ENCODE data around the gene COQ8B. TPM values are rescaled to one million over a fixed set of nuclear protein-coding genes. Genes with fewer than 3 reads are reported as not detected.

The COQ8B gene
- total RNA-seq, 2 experiments from 2014 or later, result 23.2 to 24.0 TPM

DNA sequence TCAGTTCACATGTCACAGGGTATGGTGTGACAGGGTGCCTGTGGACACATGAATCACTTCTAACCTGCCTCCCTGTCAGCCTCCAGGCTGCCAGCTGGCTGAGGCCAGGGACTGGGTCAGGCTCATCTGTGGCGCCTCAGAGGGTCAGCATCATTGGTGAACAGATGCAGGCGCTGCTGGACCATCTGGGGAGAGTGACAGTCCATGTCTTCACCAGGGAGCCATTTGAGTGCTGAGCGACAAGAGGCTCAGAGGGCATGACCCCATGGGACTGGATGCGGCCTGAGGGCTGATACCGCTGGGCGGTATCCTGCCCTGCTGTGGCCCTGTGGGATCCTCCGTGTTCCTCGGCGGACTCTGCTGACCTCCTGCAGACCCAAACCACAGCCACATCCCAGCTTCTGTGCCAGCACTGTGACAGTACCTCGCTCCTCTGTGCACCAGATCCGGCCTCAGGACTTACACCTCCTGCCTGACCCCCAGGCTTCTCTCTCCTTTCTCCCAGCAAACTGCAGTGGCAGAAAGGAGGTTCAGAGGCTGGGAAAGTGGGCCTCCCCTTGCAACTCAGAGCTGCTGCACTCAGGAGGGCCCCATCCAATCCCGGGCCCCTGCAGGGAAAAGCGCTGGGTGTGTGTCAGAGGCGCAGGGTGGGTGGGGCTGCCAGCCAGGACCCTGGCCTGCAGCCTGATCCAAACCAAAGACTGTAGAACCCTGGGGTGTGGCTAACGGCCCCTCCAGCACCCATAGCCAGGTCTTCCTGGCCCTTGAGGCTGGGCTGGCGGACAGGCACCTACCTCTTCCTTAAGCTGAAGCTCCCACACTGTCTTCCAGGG, 23.4 kb upstream of the COQ8B start:
- Mint-ChIP-seq H3K4me3 (no peak overlapping the region), H3K4me1 (ENCODE audit: low read depth) (no peaks in the 10 kb centered on the region), H3K9me3 (no peaks in the 10 kb centered on the region), H3K27ac (no peak overlapping the region), H3K36me3 (ENCODE audit: low read depth) (peaks cover 7% of the 10 kb centered on the region), H3K27me3 (no peaks in the 10 kb centered on the region)
- ChIA-PET CTCF (interaction anchor here (0.7 to 1.0 kb wide), 2 partner anchors 79 to 404 kb away, joined by 3 read pairs; no protein-coding TSS in a partner anchor), POLR2A (interaction anchor here (2.1 kb wide), 1 partner anchor 17 kb away, joined by 4 read pairs; no protein-coding TSS in a partner anchor)
- intact Hi-C loops (cut with micrococcal nuclease), result no loop called here
- DNase-seq (no peak), ATAC-seq (no peak)
- TF ChIP-seq, protein P1, sequence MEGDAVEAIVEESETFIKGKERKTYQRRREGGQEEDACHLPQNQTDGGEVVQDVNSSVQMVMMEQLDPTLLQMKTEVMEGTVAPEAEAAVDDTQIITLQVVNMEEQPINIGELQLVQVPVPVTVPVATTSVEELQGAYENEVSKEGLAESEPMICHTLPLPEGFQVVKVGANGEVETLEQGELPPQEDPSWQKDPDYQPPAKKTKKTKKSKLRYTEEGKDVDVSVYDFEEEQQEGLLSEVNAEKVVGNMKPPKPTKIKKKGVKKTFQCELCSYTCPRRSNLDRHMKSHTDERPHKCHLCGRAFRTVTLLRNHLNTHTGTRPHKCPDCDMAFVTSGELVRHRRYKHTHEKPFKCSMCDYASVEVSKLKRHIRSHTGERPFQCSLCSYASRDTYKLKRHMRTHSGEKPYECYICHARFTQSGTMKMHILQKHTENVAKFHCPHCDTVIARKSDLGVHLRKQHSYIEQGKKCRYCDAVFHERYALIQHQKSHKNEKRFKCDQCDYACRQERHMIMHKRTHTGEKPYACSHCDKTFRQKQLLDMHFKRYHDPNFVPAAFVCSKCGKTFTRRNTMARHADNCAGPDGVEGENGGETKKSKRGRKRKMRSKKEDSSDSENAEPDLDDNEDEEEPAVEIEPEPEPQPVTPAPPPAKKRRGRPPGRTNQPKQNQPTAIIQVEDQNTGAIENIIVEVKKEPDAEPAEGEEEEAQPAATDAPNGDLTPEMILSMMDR (IDR thresholded peaks at IDR 0.05), result no peak

DNA sequence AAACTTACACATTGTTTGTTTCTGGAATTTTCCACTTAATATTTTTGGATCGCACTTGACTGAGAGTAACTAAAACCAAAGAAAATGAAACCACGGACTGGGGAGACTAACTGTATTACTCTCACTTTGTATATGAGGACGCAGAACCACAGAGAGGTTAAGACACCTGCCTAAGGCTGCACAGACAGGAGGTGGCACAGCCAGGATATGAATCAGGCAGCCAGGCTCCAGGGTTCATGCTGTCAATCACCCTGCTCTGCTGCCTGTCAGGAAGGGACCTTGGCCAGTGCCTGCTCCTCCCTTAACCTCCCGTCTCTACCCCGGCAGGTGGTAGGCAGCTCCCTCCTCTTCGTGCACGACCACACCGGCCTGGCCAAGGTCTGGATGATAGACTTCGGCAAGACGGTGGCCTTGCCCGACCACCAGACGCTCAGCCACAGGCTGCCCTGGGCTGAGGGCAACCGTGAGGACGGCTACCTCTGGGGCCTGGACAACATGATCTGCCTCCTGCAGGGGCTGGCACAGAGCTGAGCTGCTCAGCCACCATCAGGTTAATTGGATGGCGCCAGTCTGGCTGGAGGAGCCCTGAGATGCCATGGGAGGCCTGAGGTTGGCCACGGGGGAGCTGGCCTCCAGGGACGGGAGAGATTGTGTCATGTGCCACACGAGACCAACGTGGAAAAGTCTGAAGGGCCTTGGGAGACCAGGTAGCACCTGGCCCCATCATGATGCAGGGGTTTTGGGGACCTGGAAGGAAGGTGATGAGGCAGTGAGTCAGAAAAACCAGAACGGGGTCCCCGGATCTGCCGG, 22.5 kb upstream of the COQ8B start:
- Mint-ChIP-seq H3K4me1 (ENCODE audit: low read depth) (no peaks in the 10 kb centered on the region), H3K27ac (no peak overlapping the region), H3K9me3 (no peaks in the 10 kb centered on the region), H3K27me3 (no peaks in the 10 kb centered on the region), H3K36me3 (ENCODE audit: low read depth) (peaks cover 8% of the 10 kb centered on the region), H3K4me3 (no peak overlapping the region)
- DNase-seq (no peak), ATAC-seq (peak; percentile 71)
- TF ChIP-seq, protein P1 (IDR thresholded peaks at IDR 0.05), result no peak
- intact Hi-C loops (cut with micrococcal nuclease), result no loop called here
- ChIA-PET POLR2A (interaction anchor here (2.1 kb wide), 1 partner anchor 17 kb away, joined by 4 read pairs; no protein-coding TSS in a partner anchor), CTCF (interaction anchor here (1.0 kb wide), 1 partner anchor 405 kb away, joined by 3 read pairs; no protein-coding TSS in a partner anchor)

DNA sequence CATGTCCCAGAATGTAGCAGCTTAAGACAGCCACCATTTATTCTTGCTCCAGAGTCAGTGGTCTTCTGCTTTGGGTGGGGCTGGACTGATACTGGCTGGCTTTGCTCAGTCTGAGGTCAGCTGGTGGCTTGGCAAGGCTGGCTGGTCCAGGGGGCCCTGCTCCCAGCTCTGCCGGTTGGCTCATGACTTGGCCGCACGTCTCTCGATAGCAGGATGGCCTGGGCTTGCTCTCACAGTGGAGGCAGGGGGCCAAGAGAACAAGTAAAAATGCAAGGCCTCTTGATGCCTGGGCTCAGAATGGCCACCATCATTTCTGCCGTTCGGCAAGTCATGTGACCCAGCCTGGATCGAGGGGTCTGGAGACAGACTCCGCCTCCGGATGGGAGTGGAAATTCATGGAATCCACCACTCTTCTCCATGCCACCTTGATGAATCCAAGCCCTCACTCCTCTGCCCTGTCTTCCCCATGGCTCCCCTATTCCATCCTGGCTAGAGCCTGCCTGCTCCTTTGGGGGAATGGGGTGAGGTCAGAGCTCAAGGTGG, 20.5 kb upstream of the COQ8B start:
- DNase-seq (no peak), ATAC-seq (no peak)
- POLR2A ChIA-PET, result no interaction called here
- H3K9me3 Mint-ChIP-seq, result no peaks in the 10 kb centered on the region
- no peak overlapping the region for H3K4me3 Mint-ChIP-seq
- CTCF ChIA-PET, result no interaction called here
- TF ChIP-seq, protein P1 (IDR thresholded peaks at IDR 0.05), result no peak
- no peak overlapping the region for H3K27ac Mint-ChIP-seq
- H3K36me3 Mint-ChIP-seq (ENCODE audit: low read depth), result peaks cover 16% of the 10 kb centered on the region
- intact Hi-C loops (cut with micrococcal nuclease), result no loop called here
- H3K27me3 Mint-ChIP-seq, result no peaks in the 10 kb centered on the region
- no peaks in the 10 kb centered on the region for H3K4me1 Mint-ChIP-seq (ENCODE audit: low read depth)

DNA sequence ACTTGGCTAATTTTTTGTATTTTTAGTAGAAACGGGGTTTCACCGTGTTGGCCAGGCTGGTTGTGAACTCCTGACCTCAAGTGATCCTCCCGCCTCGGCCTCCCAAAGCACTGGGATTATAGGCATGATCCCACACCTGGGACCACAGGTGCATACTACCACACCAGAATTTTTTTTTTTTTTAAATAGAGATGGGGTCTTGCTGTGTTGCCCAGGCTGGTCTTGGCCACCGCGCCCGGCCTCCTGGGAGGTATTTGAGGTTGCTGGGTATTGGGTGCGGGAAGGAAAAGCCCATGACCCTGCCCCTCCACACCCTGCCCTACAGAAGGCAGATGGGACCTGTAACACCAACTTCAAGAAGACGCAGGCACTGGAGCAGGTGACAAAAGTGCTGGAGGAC, 20.0 kb upstream of the COQ8B start:
- no peaks in the 10 kb centered on the region for H3K9me3 Mint-ChIP-seq
- intact Hi-C loops (cut with micrococcal nuclease), result no loop called here
- ATAC-seq, result no peak
- ChIA-PET CTCF (no interaction called here), POLR2A (no interaction called here)
- H3K27me3 Mint-ChIP-seq, result no peaks in the 10 kb centered on the region
- H3K4me1 Mint-ChIP-seq (ENCODE audit: low read depth), result no peaks in the 10 kb centered on the region
- TF ChIP-seq, protein P1 (IDR thresholded peaks at IDR 0.05), result no peak
- no peak for DNase-seq
- peaks cover 16% of the 10 kb centered on the region for H3K36me3 Mint-ChIP-seq (ENCODE audit: low read depth)
- no peak overlapping the region for H3K27ac Mint-ChIP-seq
- no peak overlapping the region for H3K4me3 Mint-ChIP-seq
